Measurements from ENCODE around the gene WDR81. TPM values are rescaled to one million over a fixed set of nuclear protein-coding genes. Genes with fewer than 3 reads are reported as not detected.
A peak's percentile ranks its signal among the peaks of the same experiment; 100 is the strongest.

WDR81 gene
- total and polyA plus RNA-seq, 2 donors (not counting 3 experiments of a cell fraction or from before 2014, with no cell fraction given) = 10.4 to 17.3 TPM

GRCh38 chr17:1683459-1683858 is 41.0 kb upstream of the WDR81 start:
- Histone ChIP-seq H3K9me3 (replicated peaks; ENCODE audit: control insufficient read depth, insufficient read depth, low read length) (no peaks in the 10 kb centered on the region), H3K27me3 (ENCODE audit: control insufficient read depth in 2 of 2, insufficient read depth in 2 of 2, low read length in 2 of 2) (no peaks in the 10 kb centered on the region), H3K36me3 (ENCODE audit: control insufficient read depth in 2 of 2, extremely low read depth in 1 of 2, insufficient read depth in 2 of 2, low read length in 2 of 2) (peaks cover 33 to 34% of the 10 kb centered on the region in 2 experiments), H3K4me3 (replicated peaks in 1 of 3; ENCODE audit: insufficient read depth in 1 of 3, low read depth in 1 of 3, low read length in 3 of 3) (peak overlapping the region; percentile 71 to 95 (median 77)), H3K4me2 (ENCODE audit: insufficient read depth, low read length) (peak overlapping the region; percentile 78), H3K9me1 (replicated peaks; ENCODE audit: control insufficient read depth, extremely low read depth, insufficient read depth, low read length) (no peaks in the 10 kb centered on the region), H4K20me1 (replicated peaks; ENCODE audit: control insufficient read depth, extremely low read depth, insufficient read depth, low read length) (peaks cover 5% of the 10 kb centered on the region), H3K27ac (ENCODE audit: insufficient read depth, low read depth, low read length) (no peak overlapping the region), H2AFZ (ENCODE audit: low read depth, low read length) (no peak overlapping the region), H3K79me2 (ENCODE audit: control insufficient read depth, insufficient read depth, low read length) (peaks cover 39% of the 10 kb centered on the region), H3K4me1 (ENCODE audit: control insufficient read depth, extremely low read depth, insufficient read depth, low read length) (peaks cover 8% of the 10 kb centered on the region), H3K9ac (replicated peaks; ENCODE audit: extremely low read depth, insufficient read depth, low read length) (peak overlapping the region; percentile 81)
- FAIRE-seq (no peak), DNase-seq (ENCODE audit: low read depth, low spot score) (no peak)
- ChIA-PET POLR2A (interaction anchor here (1.0 kb wide), 1 partner anchor 32 kb away, joined by 11 read pairs; no protein-coding TSS in a partner anchor), CTCF (interaction anchor here (1.3 to 1.5 kb wide), 4 partner anchors 34 to 101 kb away, joined by 3 to 6 read pairs (median 4); no protein-coding TSS in a partner anchor)
- TF ChIP-seq CTCF (IDR thresholded peaks at IDR 0.05; ENCODE audit: extremely low read depth in 1 of 2, insufficient read depth in 1 of 2, low read depth in 1 of 2, low read length in 2 of 2) (no peak), EZH2 (IDR thresholded peaks at IDR 0.05; ENCODE audit: borderline replicate concordance, low read depth, low read length, severe bottlenecking) (no peak), JUN (IDR thresholded peaks at IDR 0.05; ENCODE audit: borderline replicate concordance, insufficient read depth, insufficient read length, low read depth) (no peak), MAX (IDR thresholded peaks at IDR 0.05; ENCODE audit: insufficient read depth, insufficient read length) (no peak), POLR2AphosphoS5 (IDR thresholded peaks at IDR 0.05; ENCODE audit: insufficient read depth, low read depth, low read length) (no peak), FOS (IDR thresholded peaks at IDR 0.05; ENCODE audit: borderline replicate concordance, insufficient read depth, low read length) (no peak), GATA2 (IDR thresholded peaks at IDR 0.05; ENCODE audit: insufficient read depth, insufficient read length, low read depth, low read length) (no peak), POLR2A (IDR thresholded peaks at IDR 0.05; ENCODE audit: low read depth, low read length) (no peak), MYC (IDR thresholded peaks at IDR 0.05; ENCODE audit: low read depth, low read length) (no peak)
- dilution Hi-C loops (cut with MboI; ENCODE audit: extremely low pct_ligation_motif_present, low sequenced_read_pairs) (no loop called here), intact Hi-C loops (cut with micrococcal nuclease) (no loop called here)
- BruUV-seq (replicated peaks) = no TSS peak

All from endothelial cell of umbilical vein (primary cell).